Osteocyte (in vitro differentiated cells): ENCODE results near the gene EBF3. TPM values are rescaled to one million over a fixed set of nuclear protein-coding genes. Genes with fewer than 3 reads are reported as not detected.
"Not testable (repeated sequence)": the region's sequence is repeated elsewhere in the genome, so short reads cannot be mapped to it uniquely, and the experiment has no call there.

Source experiments
- DNase-seq: peaks from one replicate; pipeline ENCODE4 v3.0.0; 2021; ENCODE audit warnings: mixed read lengths; ENCODE audit not compliant: unreplicated experiment; ENCODE audit errors: extremely low spot score
- H3K27ac Mint-ChIP-seq: one replicate; pipeline ENCODE4 v1.8.0; 2021; ENCODE audit warnings: mild to moderate bottlenecking, mixed read lengths; ENCODE audit not compliant: unreplicated experiment
- H3K27me3 Mint-ChIP-seq: one replicate; pipeline ENCODE4 v1.8.0; 2021; ENCODE audit warnings: mixed read lengths; ENCODE audit not compliant: unreplicated experiment
- H3K36me3 Mint-ChIP-seq: one replicate; pipeline ENCODE4 v1.8.0; 2021; ENCODE audit warnings: mixed read lengths; ENCODE audit not compliant: unreplicated experiment
- H3K4me1 Mint-ChIP-seq: one replicate; pipeline ENCODE4 v1.8.0; 2021; ENCODE audit warnings: mixed read lengths; ENCODE audit not compliant: unreplicated experiment
- H3K4me3 Mint-ChIP-seq: one replicate; pipeline ENCODE4 v1.8.0; 2021; ENCODE audit warnings: mild to moderate bottlenecking, moderate library complexity, mixed read lengths; ENCODE audit not compliant: unreplicated experiment
- H3K9me3 Mint-ChIP-seq: one replicate; pipeline ENCODE4 v1.8.0; 2021; ENCODE audit warnings: mixed read lengths; ENCODE audit not compliant: unreplicated experiment
- total RNA-seq: library from RNA; stranded (reverse); gene quantifications from 2 replicates; pipeline ENCODE4 v1.2.1, GENCODE V29; 2021
- TF ChIP-seq, protein P1 (sequence below): fragments of 200-600 bp; sonication (generic); IDR thresholded peaks from 2 replicates; pipeline ENCODE4 v1.5.0; 2021; ENCODE audit warnings: antibody characterized with exemption, mild to moderate bottlenecking, moderate library complexity

The EBF3 gene
- total RNA-seq, 1 donor from 2014 or later = 0.59 TPM

DNA sequence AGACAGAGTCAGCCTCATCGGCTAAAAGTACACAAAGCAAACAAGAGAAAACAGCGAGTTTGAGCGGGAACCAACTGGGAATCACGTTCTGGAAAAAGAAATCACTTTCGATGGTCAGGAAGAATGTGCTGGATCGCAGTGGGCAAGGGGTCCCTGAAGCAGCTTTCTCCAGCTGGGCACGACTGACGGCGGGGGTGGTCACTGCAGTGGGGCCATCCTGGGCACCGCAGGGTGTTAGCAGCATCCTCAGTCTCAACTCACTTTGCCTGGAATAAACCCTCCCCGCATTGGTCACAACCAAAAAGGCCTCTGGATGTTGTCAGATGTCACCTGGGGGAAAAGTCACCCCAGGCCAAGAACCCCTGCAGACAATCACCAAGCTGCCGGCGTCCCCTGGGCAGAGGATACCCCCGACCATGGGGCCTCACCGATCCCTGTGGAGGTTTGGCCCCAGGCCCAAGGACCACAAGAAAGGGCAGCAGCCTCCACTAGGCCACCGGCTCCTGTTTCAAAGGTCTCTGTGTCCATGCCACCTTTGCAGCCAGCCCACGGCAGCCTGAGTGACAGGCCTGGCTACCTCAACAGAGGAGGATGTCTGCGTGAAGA is 42.9 kb downstream of the EBF3 start:
- H3K36me3 Mint-ChIP-seq = no peaks in the 10 kb centered on the region
- no peak overlapping the region for H3K4me3 Mint-ChIP-seq
- no peak overlapping the region for H3K27ac Mint-ChIP-seq
- no peaks in the 10 kb centered on the region for H3K27me3 Mint-ChIP-seq
- no peaks in the 10 kb centered on the region for H3K4me1 Mint-ChIP-seq
- TF ChIP-seq, protein P1, sequence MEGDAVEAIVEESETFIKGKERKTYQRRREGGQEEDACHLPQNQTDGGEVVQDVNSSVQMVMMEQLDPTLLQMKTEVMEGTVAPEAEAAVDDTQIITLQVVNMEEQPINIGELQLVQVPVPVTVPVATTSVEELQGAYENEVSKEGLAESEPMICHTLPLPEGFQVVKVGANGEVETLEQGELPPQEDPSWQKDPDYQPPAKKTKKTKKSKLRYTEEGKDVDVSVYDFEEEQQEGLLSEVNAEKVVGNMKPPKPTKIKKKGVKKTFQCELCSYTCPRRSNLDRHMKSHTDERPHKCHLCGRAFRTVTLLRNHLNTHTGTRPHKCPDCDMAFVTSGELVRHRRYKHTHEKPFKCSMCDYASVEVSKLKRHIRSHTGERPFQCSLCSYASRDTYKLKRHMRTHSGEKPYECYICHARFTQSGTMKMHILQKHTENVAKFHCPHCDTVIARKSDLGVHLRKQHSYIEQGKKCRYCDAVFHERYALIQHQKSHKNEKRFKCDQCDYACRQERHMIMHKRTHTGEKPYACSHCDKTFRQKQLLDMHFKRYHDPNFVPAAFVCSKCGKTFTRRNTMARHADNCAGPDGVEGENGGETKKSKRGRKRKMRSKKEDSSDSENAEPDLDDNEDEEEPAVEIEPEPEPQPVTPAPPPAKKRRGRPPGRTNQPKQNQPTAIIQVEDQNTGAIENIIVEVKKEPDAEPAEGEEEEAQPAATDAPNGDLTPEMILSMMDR = no peak
- no peaks in the 10 kb centered on the region for H3K9me3 Mint-ChIP-seq
- no peak for DNase-seq

- not testable (repeated sequence) for DNase-seq, H3K36me3 Mint-ChIP-seq, H3K27me3 Mint-ChIP-seq, H3K9me3 Mint-ChIP-seq, H3K4me3 Mint-ChIP-seq, H3K27ac Mint-ChIP-seq, H3K4me1 Mint-ChIP-seq
Observed at GRCh38 chr10:129920187-129920586, 43.9 kb downstream of the EBF3 start.

GRCh38 chr10:129919358-129919757 is 44.7 kb downstream of the EBF3 start:
- Mint-ChIP-seq H3K36me3 (no peaks in the 10 kb centered on the region), H3K4me3 (no peak overlapping the region), H3K4me1 (no peaks in the 10 kb centered on the region), H3K27me3 (no peaks in the 10 kb centered on the region), H3K9me3 (no peaks in the 10 kb centered on the region), H3K27ac (no peak overlapping the region)
- DNase-seq = no peak
- TF ChIP-seq, protein P1 = no peak

- H3K36me3 Mint-ChIP-seq = no peaks in the 10 kb centered on the region
- no peak overlapping the region for H3K4me3 Mint-ChIP-seq
- H3K9me3 Mint-ChIP-seq = no peaks in the 10 kb centered on the region
- H3K4me1 Mint-ChIP-seq = no peaks in the 10 kb centered on the region
- H3K27ac Mint-ChIP-seq = no peak overlapping the region
- TF ChIP-seq, protein P1 = no peak
- DNase-seq = no peak
- H3K27me3 Mint-ChIP-seq = no peaks in the 10 kb centered on the region
Observed at GRCh38 chr10:129918836-129919235, 45.2 kb downstream of the EBF3 start.

DNA sequence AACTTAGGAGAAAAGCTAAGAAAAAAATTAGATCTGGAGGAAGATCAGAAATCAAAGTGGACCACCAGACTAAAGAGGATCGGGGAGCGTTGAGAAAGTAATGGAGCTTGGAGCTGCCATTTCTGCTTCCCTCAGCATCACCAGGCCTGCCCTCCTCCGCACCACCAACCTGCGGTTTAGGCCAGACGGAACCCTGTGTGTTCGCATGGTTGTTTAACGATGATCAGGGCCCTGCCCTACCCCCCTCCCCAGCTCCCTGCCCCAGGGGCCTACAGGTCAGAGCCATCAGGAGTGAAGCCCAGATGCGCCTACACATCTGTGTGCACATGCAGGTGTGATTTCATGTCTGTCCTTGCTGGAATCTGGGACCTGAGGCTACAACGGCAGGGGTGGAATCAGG is 45.7 kb downstream of the EBF3 start:
- no peak overlapping the region for H3K27ac Mint-ChIP-seq
- H3K36me3 Mint-ChIP-seq = no peaks in the 10 kb centered on the region
- DNase-seq = no peak
- no peak overlapping the region for H3K4me3 Mint-ChIP-seq
- TF ChIP-seq, protein P1 = no peak
- H3K9me3 Mint-ChIP-seq = no peaks in the 10 kb centered on the region
- no peaks in the 10 kb centered on the region for H3K4me1 Mint-ChIP-seq
- no peaks in the 10 kb centered on the region for H3K27me3 Mint-ChIP-seq

GRCh38 chr10:129917936-129918335 is 46.1 kb downstream of the EBF3 start:
- Mint-ChIP-seq H3K4me3 (no peak overlapping the region), H3K4me1 (no peaks in the 10 kb centered on the region), H3K27ac (no peak overlapping the region), H3K27me3 (no peaks in the 10 kb centered on the region), H3K9me3 (no peaks in the 10 kb centered on the region), H3K36me3 (no peaks in the 10 kb centered on the region)
- DNase-seq = no peak
- TF ChIP-seq, protein P1 = no peak
